ENCODE data around the gene TMEM154.

The TMEM154 gene

DNA sequence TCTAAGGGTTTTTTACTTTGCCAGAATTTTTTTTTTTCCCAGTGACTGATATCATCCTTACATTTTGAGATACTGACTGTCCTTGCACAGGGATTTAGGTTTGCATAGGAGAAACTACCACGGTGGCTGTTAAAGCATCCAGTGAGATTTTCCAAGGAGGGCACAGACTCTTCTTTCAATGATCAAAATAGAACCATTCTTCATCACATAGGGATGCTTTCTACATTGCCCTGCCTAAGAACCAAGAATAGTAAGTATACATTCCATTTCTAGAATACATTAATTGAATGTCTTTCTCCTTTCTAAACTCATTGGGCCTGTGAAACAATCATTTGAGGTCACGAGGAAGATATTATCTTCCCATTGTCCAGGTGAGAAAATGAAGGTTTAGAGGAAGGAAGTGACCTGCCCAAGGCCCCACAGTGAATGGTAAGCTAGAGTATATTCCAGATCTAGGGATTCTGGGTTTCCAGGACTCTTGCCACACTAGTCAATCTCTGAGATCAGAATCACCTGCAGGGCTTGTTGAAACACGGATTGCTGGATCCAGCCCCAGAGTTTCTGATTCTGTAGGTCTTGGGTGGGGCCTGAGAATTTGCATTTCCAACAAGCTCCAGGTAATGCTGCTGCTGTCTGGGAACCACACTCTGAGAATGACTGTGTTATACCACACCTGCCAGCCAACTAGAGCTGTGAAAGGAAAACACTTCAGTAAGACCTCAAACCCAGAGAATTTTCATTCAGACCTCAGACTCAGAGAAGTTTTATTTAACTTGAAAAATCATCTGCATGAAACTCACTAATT is 17.7 kb upstream of the TMEM154 start:
- ChIA-PET CTCF (no interaction called here), POLR2A (no interaction called here)
- no peak for DNase-seq
- H3K36me3 ChIP-seq (ENCODE audit: control insufficient read depth in 4 of 4, insufficient read depth in 4 of 4, low read length in 3 of 4) = no peaks in the 10 kb centered on the region
- peaks cover 0 to 2% (median 0%) of the 10 kb centered on the region in 5 experiments for H3K9me3 ChIP-seq (ENCODE audit: control extremely low read depth in 1 of 5, control insufficient read depth in 4 of 5, insufficient read depth in 2 of 5, low read depth in 1 of 5, low read length in 4 of 5)
- 94% methylated on average over 2 of the region's 3 CpGs for WGBS (ENCODE audit: insufficient coverage)
- no peak overlapping the region for H3K4me3 ChIP-seq (ENCODE audit: control insufficient read depth in 1 of 7, extremely low read depth in 1 of 7, insufficient read depth in 4 of 7, low read depth in 2 of 7, low read length in 6 of 7)
- no peaks in the 10 kb centered on the region for H3K4me1 ChIP-seq (ENCODE audit: control extremely low read depth in 1 of 4, control insufficient read depth in 4 of 4, insufficient read depth in 4 of 4, low read length in 3 of 4)
- peaks cover 0 to 1% (median 0%) of the 10 kb centered on the region in 5 experiments for H3K27me3 ChIP-seq (replicated peaks in 2 of 5; ENCODE audit: control insufficient read depth in 4 of 5, insufficient read depth in 5 of 5, low read length in 4 of 5)
- no peak overlapping the region for H3K27ac ChIP-seq (ENCODE audit: insufficient read depth in 1 of 2, low read depth in 1 of 2, low read length in 2 of 2, poor library complexity in 1 of 2, severe bottlenecking in 2 of 2)

DNA sequence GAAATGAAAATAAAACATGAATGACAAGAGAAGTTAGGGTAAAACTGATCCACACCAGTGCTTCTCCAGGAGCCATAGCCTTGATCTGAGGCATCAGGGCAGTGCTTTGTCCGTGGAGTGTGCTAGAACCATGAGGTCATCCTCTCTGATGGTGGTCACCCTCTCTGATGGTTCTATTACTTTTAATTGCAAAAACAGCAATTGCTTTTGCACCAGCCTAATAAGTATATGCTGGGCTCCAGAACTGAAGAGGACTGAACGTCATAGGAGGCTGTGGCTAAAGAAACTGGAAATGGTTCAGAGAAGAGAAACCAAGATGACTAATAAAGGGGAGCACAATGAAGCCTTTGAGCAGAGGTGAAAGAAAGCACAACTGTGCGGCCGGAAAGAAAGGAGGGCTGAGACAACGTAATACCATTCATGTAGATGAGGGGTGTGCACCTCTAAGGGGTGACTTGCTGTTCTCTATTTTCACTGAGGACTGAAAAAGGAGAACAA is 17.0 kb upstream of the TMEM154 start:
- Histone ChIP-seq H3K27me3 (replicated peaks in 2 of 5; ENCODE audit: control insufficient read depth in 4 of 5, insufficient read depth in 5 of 5, low read length in 4 of 5) (no peaks in the 10 kb centered on the region), H3K36me3 (ENCODE audit: control insufficient read depth in 4 of 4, insufficient read depth in 4 of 4, low read length in 3 of 4) (no peaks in the 10 kb centered on the region), H3K4me3 (ENCODE audit: control insufficient read depth in 1 of 7, extremely low read depth in 1 of 7, insufficient read depth in 4 of 7, low read depth in 2 of 7, low read length in 6 of 7) (no peak overlapping the region), H3K4me1 (ENCODE audit: control extremely low read depth in 1 of 4, control insufficient read depth in 4 of 4, insufficient read depth in 4 of 4, low read length in 3 of 4) (no peaks in the 10 kb centered on the region), H3K9me3 (ENCODE audit: control extremely low read depth in 1 of 5, control insufficient read depth in 4 of 5, insufficient read depth in 2 of 5, low read depth in 1 of 5, low read length in 4 of 5) (peaks cover 0 to 1% (median 0%) of the 10 kb centered on the region in 5 experiments), H3K27ac (ENCODE audit: insufficient read depth in 1 of 2, low read depth in 1 of 2, low read length in 2 of 2, poor library complexity in 1 of 2, severe bottlenecking in 2 of 2) (no peak overlapping the region)
- ChIA-PET POLR2A (no interaction called here), CTCF (no interaction called here)
- WGBS (ENCODE audit: insufficient coverage) = 72% methylated on average over 3 of the region's 5 CpGs
- peak in 2 of 3 donors; percentile 18 to 31 for DNase-seq

DNA sequence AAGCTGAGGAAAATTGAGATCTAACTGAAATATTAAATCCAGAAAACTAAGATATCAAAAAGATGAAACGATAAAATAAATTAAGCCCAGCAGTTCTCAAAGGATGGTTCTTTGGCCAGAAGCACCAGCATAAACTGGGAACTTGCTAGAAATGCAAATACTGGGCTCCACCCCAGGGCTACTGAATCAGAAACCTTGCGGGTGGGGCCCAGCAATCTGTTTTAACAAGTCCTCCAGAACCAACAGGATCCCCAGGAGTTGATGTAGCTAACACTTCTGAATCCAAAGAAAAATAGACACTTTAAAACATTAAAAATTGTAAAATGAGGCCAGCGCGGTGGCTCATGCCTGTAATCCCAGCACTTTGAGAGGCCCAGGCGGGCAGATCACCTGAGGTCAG is 14.1 kb upstream of the TMEM154 start:
- H3K36me3 ChIP-seq (ENCODE audit: control insufficient read depth in 4 of 4, insufficient read depth in 4 of 4, low read length in 3 of 4) = no peaks in the 10 kb centered on the region
- WGBS (ENCODE audit: insufficient coverage) = 96% methylated on average over 4 of the region's 5 CpGs
- no peak overlapping the region for H3K27ac ChIP-seq (ENCODE audit: insufficient read depth in 1 of 2, low read depth in 1 of 2, low read length in 2 of 2, poor library complexity in 1 of 2, severe bottlenecking in 2 of 2)
- no peak overlapping the region for H3K4me3 ChIP-seq (ENCODE audit: control insufficient read depth in 1 of 7, extremely low read depth in 1 of 7, insufficient read depth in 4 of 7, low read depth in 2 of 7, low read length in 6 of 7)
- ChIA-PET POLR2A (no interaction called here), CTCF (no interaction called here)
- no peaks in the 10 kb centered on the region for H3K27me3 ChIP-seq (replicated peaks in 2 of 5; ENCODE audit: control insufficient read depth in 4 of 5, insufficient read depth in 5 of 5, low read length in 4 of 5)
- no peaks in the 10 kb centered on the region for H3K9me3 ChIP-seq (ENCODE audit: control extremely low read depth in 1 of 5, control insufficient read depth in 4 of 5, insufficient read depth in 2 of 5, low read depth in 1 of 5, low read length in 4 of 5)
- no peak for DNase-seq
- H3K4me1 ChIP-seq (ENCODE audit: control extremely low read depth in 1 of 4, control insufficient read depth in 4 of 4, insufficient read depth in 4 of 4, low read length in 3 of 4) = no peaks in the 10 kb centered on the region

DNA sequence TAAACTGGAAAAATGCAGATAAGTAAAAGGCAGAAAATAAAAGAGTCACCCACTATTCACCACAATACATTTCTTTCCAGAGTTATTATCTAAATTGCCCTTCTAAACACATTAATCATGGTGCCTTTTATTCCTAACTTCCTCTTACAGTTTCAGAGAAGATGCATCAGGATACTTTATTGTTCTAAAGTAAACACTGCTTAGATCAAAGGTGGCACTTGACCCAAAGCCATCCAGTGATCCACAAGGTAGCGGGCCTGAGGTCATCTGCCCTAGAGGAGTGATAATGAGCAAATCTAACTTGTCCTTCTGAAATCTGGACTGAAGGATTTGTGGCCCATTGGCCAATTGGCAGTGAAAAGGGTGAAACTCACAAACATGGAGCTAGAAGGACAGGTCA is 12.0 kb upstream of the TMEM154 start:
- ChIA-PET CTCF (no interaction called here), POLR2A (no interaction called here)
- no peak for DNase-seq
- Histone ChIP-seq H3K27me3 (replicated peaks in 2 of 5; ENCODE audit: control insufficient read depth in 4 of 5, insufficient read depth in 5 of 5, low read length in 4 of 5) (no peaks in the 10 kb centered on the region), H3K27ac (ENCODE audit: insufficient read depth in 1 of 2, low read depth in 1 of 2, low read length in 2 of 2, poor library complexity in 1 of 2, severe bottlenecking in 2 of 2) (no peak overlapping the region), H3K9me3 (ENCODE audit: control extremely low read depth in 1 of 5, control insufficient read depth in 4 of 5, insufficient read depth in 2 of 5, low read depth in 1 of 5, low read length in 4 of 5) (no peaks in the 10 kb centered on the region), H3K36me3 (ENCODE audit: control insufficient read depth in 4 of 4, insufficient read depth in 4 of 4, low read length in 3 of 4) (no peaks in the 10 kb centered on the region), H3K4me1 (ENCODE audit: control extremely low read depth in 1 of 4, control insufficient read depth in 4 of 4, insufficient read depth in 4 of 4, low read length in 3 of 4) (no peaks in the 10 kb centered on the region), H3K4me3 (ENCODE audit: control insufficient read depth in 1 of 7, extremely low read depth in 1 of 7, insufficient read depth in 4 of 7, low read depth in 2 of 7, low read length in 6 of 7) (no peak overlapping the region)
- WGBS (ENCODE audit: insufficient coverage) = 100% methylated on average over 1 of the region's 1 CpG

DNA sequence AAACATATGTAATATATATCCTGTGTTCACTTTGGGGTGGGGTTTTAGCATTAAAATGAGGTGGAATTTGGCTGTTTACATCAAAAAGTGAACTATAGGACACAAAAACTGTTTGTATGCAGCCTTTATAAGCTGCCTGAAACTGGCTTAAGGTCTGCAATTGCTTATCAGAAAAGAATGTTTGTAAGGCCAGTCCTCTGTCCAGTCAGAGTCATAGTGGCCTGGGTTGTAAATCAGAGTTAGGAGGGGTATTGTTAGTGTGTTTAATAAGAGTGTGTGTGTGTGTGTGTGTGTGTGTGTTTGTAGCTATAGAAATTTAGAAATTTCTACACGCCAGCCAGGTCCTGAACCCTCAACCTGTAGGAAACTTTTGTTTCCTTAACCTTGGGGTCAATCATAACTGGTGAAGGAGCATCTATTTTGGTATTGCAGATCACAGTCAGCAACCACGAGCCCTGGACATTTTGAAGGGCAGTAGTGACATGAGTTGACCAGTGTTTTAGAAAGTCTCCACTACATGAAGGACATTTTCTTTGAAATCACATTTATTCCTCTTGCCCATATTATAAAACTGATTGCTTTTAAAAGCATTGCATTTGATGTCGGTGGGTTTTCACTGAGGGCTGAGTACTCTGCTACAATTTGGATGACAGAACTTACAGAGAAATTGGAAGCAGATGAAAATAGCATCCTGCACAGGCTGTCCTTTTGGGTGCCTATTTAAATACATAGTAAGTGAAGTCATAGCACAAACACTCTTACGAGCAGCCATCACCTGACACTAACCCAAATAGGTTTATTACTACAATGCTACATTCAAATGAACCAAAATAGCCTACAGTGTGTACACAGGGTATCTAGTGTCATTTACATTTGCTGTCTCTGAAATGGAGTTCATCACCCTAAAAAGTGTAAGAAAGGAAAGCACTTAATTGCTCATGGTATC is 11.2 kb upstream of the TMEM154 start:
- H3K27ac ChIP-seq (ENCODE audit: insufficient read depth in 1 of 2, low read depth in 1 of 2, low read length in 2 of 2, poor library complexity in 1 of 2, severe bottlenecking in 2 of 2) = no peak overlapping the region
- H3K4me3 ChIP-seq (ENCODE audit: control insufficient read depth in 1 of 7, extremely low read depth in 1 of 7, insufficient read depth in 4 of 7, low read depth in 2 of 7, low read length in 6 of 7) = no peak overlapping the region
- POLR2A ChIA-PET = no interaction called here
- no peaks in the 10 kb centered on the region for H3K4me1 ChIP-seq (ENCODE audit: control extremely low read depth in 1 of 4, control insufficient read depth in 4 of 4, insufficient read depth in 4 of 4, low read length in 3 of 4)
- no peaks in the 10 kb centered on the region for H3K9me3 ChIP-seq (ENCODE audit: control extremely low read depth in 1 of 5, control insufficient read depth in 4 of 5, insufficient read depth in 2 of 5, low read depth in 1 of 5, low read length in 4 of 5)
- no peaks in the 10 kb centered on the region for H3K36me3 ChIP-seq (ENCODE audit: control insufficient read depth in 4 of 4, insufficient read depth in 4 of 4, low read length in 3 of 4)
- WGBS (ENCODE audit: insufficient coverage) = 88% methylated on average over 2 of the region's 4 CpGs
- DNase-seq = no peak
- CTCF ChIA-PET = interaction anchor here (1.0 kb wide), 1 partner anchor 14 kb away, joined by 3 read pairs; no protein-coding TSS in a partner anchor
- no peaks in the 10 kb centered on the region for H3K27me3 ChIP-seq (replicated peaks in 2 of 5; ENCODE audit: control insufficient read depth in 4 of 5, insufficient read depth in 5 of 5, low read length in 4 of 5)

DNA sequence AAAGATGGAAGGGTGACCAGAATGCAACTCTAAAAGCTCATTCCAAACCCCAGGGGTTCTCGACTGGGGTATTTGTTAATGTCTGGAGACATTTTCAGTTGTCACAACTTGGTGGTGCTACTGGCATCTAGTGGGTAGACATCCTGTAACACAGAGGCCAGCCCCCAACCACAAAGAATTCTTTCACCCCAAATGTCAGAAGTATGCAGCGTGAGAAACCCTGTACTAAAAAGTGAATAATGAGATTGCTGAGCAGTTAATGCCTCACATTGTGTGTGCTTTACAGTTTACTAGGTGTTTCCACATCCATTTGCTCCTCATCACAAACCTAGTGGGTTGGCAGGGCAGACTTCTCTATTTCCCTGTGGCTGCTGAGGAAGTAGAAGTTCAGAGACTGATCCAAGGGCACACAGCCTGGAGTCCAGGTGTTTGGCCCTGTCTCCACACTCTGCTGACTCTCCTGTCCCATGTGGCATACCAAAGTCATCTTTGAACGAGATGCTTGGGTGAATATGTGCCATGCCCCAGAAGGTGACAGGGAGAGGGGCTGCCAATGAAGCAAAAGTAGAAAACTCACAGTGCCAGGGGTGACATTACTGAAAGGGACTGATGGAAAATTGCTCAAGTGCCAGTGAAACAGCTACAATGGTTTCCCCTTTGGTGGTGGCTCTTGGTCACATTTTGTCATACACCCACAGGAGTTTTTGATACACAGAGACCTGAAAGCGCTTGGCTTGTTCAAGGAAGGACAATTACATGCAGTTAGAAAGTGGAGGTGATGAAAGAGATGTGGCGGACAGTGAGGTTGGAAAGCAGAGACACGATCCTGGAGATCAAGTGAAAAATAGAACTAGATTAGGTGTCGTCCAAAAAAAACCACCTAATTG is 10.1 kb upstream of the TMEM154 start:
- Histone ChIP-seq H3K9me3 (ENCODE audit: control extremely low read depth in 1 of 5, control insufficient read depth in 4 of 5, insufficient read depth in 2 of 5, low read depth in 1 of 5, low read length in 4 of 5) (no peaks in the 10 kb centered on the region), H3K27ac (ENCODE audit: insufficient read depth in 1 of 2, low read depth in 1 of 2, low read length in 2 of 2, poor library complexity in 1 of 2, severe bottlenecking in 2 of 2) (no peak overlapping the region), H3K4me3 (ENCODE audit: control insufficient read depth in 1 of 7, extremely low read depth in 1 of 7, insufficient read depth in 4 of 7, low read depth in 2 of 7, low read length in 6 of 7) (no peak overlapping the region), H3K27me3 (replicated peaks in 2 of 5; ENCODE audit: control insufficient read depth in 4 of 5, insufficient read depth in 5 of 5, low read length in 4 of 5) (no peaks in the 10 kb centered on the region), H3K36me3 (ENCODE audit: control insufficient read depth in 4 of 4, insufficient read depth in 4 of 4, low read length in 3 of 4) (no peaks in the 10 kb centered on the region), H3K4me1 (ENCODE audit: control extremely low read depth in 1 of 4, control insufficient read depth in 4 of 4, insufficient read depth in 4 of 4, low read length in 3 of 4) (no peaks in the 10 kb centered on the region)
- ChIA-PET CTCF (interaction anchor here (1.0 kb wide), 1 partner anchor 13 kb away, joined by 3 read pairs; no protein-coding TSS in a partner anchor), POLR2A (no interaction called here)
- 92% methylated on average over 4 of the region's 7 CpGs for WGBS (ENCODE audit: insufficient coverage)
- DNase-seq = no peak

Measured in common myeloid progenitor, CD34-positive (primary cell).